Adrenal gland (tissue), 5 donors: Measurements from ENCODE around the gene CERS3.

ENCODE experiments used
- CTCF ChIP-seq, 6 experiments: fragments of 450-650 bp in 4 of 6; fragments of 200-600 bp in 2 of 6; sonication (generic) in 1 of 6; IDR thresholded peaks; 1 replicate in 5 of 6; 2 replicates in 1 of 6; pipeline versions ENCODE4 v1.5.1 to v1.8.0; 2016 to 2021; ENCODE audit warnings: antibody characterized with exemption in 6 of 6, mild to moderate bottlenecking in 2 of 6, moderate library complexity in 1 of 6
- POLR2A ChIP-seq, 2 donors: fragments of 450-650 bp; IDR thresholded peaks; one replicate each; pipeline ENCODE4 v1.6.1; 2017; ENCODE audit warnings: antibody characterized with exemption in 2 of 2, mild to moderate bottlenecking in 2 of 2, moderate library complexity in 1 of 2
- donor health status: DM: no; HTN: no; CAD: no.

DNA sequence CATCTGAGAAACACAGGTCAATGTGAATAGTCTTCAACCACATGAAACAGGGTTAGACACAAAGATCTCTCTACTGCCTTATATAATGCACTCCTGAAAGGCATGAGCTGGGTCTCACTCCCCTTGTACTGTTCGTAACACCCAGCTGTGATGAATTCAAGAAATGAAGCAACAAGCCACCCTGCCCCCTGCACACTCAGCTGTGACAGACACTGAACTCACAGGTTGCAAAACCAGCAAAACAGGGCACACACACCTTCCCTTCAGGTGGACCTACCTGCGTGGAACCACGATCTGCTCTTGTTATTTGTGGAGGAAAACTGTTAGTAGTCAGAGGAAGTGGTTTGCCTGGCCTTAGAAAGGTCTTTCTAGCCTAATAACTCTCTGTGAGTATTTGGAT, 64.5 kb downstream of the CERS3 start:
- TF ChIP-seq CTCF (IDR thresholded peaks at IDR 0.05) = no peak
- no peak for TF ChIP-seq POLR2A (IDR thresholded peaks at IDR 0.05)
